HAP-1 (cell line): ENCODE results near the gene LMOD3.

Experiments
- DNase-seq, 2 experiments: peaks; one replicate each; pipeline ENCODE4 v3.0.0-alpha.2; 2016 to 2020; ENCODE audit warnings: low spot score in 2 of 2
- H3K27me3 ChIP-seq: fragments of 250-450 bp; sonication (Bioruptor Pico); 2 replicates; pipeline ENCODE4 v1.5.1; 2020; ENCODE audit warnings: low read depth, mild to moderate bottlenecking, moderate library complexity
- H3K36me3 ChIP-seq: fragments of 250-450 bp; sonication (Bioruptor Pico); replicated peaks from 2 replicates; pipeline ENCODE4 v1.5.1; 2020; ENCODE audit warnings: mild to moderate bottlenecking
- H3K4me1 ChIP-seq: fragments of 250-450 bp; sonication (Bioruptor Pico); 2 replicates; pipeline ENCODE4 v1.5.1; 2020; ENCODE audit warnings: mild to moderate bottlenecking
- H3K4me3 ChIP-seq: fragments of 250-450 bp; sonication (Bioruptor Pico); 2 replicates; pipeline ENCODE4 v1.5.1; 2020; ENCODE audit warnings: mild to moderate bottlenecking, moderate library complexity
- H3K9me3 ChIP-seq: fragments of 250-450 bp; sonication (Bioruptor Pico); 2 replicates; pipeline ENCODE4 v1.5.1; 2020; ENCODE audit warnings: mild to moderate bottlenecking, moderate library complexity
- in situ Hi-C: fragments of 300-500 bp; cut with MboI; formaldehyde crosslinking; loops from 3 replicates; pipeline ENCODE4 v1.14.3; 2020; ENCODE audit warnings: low sequenced_read_pairs, inconsistent platforms, mixed read lengths

Gene LMOD3

GRCh38 chr3:69058180-69058946, 64.0 kb downstream of the LMOD3 start:
- no peaks in the 10 kb centered on the region for H3K27me3 ChIP-seq
- H3K4me1 ChIP-seq, result no peaks in the 10 kb centered on the region
- H3K4me3 ChIP-seq, result no peak overlapping the region
- no peak for DNase-seq
- peaks cover 49% of the 10 kb centered on the region for H3K36me3 ChIP-seq
- in situ Hi-C loops, result no loop called here
- H3K9me3 ChIP-seq, result no peaks in the 10 kb centered on the region
